Uterus (tissue), 2 donors: ENCODE measurements around the gene SHH.

Experiments used
- POLR2A ChIP-seq, 2 donors: fragments of 450-650 bp; IDR thresholded peaks; one replicate each; pipeline ENCODE4 v1.6.1; 2016; ENCODE audit warnings: antibody characterized with exemption in 2 of 2, mild to moderate bottlenecking in 1 of 2, moderate library complexity in 1 of 2
- TF ChIP-seq, protein P1 (sequence below), 4 experiments: fragments of 200-600 bp in 2 of 4; fragments of 450-650 bp in 2 of 4; sonication (generic) in 2 of 4; IDR thresholded peaks; one replicate each; pipeline ENCODE4 v1.5.1; 2016 to 2019; ENCODE audit warnings: antibody characterized with exemption in 4 of 4, mild to moderate bottlenecking in 2 of 4, moderate library complexity in 1 of 4

DNA sequence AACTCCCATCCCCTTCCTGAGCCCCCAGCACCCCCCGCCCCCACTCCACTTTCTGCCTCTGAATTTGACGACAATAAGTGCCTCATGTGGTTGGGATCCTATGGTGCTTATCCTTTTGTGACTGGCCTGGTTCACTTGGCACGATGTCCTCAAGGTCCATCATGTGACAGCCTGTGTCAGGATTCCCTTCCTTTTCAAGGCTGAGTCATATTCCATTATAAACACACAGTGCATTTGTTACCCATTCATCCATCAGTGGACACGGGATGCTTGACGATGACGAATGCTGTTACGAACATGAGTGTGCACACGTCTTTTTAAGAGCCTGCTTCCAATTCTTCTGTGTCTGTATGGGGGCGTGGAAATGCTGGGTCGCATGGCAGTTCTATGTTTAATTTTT, 26.7 kb downstream of the SHH start:
- TF ChIP-seq, protein P1, sequence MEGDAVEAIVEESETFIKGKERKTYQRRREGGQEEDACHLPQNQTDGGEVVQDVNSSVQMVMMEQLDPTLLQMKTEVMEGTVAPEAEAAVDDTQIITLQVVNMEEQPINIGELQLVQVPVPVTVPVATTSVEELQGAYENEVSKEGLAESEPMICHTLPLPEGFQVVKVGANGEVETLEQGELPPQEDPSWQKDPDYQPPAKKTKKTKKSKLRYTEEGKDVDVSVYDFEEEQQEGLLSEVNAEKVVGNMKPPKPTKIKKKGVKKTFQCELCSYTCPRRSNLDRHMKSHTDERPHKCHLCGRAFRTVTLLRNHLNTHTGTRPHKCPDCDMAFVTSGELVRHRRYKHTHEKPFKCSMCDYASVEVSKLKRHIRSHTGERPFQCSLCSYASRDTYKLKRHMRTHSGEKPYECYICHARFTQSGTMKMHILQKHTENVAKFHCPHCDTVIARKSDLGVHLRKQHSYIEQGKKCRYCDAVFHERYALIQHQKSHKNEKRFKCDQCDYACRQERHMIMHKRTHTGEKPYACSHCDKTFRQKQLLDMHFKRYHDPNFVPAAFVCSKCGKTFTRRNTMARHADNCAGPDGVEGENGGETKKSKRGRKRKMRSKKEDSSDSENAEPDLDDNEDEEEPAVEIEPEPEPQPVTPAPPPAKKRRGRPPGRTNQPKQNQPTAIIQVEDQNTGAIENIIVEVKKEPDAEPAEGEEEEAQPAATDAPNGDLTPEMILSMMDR (IDR thresholded peaks at IDR 0.05): no peak
- TF ChIP-seq POLR2A (IDR thresholded peaks at IDR 0.05): no peak
